KMS-11 (cell line): ENCODE data around the gene KASH5.

ENCODE experiments used
- H2AFZ ChIP-seq: fragments of 200-600 bp; sonication (generic); 2 replicates; pipeline ENCODE4 v1.6.1; 2016; ENCODE audit warnings: antibody characterized with exemption, mixed run types, low read depth
- H3K27ac ChIP-seq: fragments of 200-600 bp; sonication (generic); 2 replicates; pipeline ENCODE4 v1.6.1; 2016; ENCODE audit warnings: mild to moderate bottlenecking, mixed run types
- H3K27me3 ChIP-seq: fragments of 200-600 bp; sonication (generic); 2 replicates; pipeline ENCODE4 v1.6.1; 2017; ENCODE audit warnings: mild to moderate bottlenecking, low read depth, mixed run types, moderate library complexity; ENCODE audit not compliant: insufficient read depth
- H3K36me3 ChIP-seq: fragments of 200-600 bp; sonication (generic); 2 replicates; pipeline ENCODE4 v1.6.1; 2017; ENCODE audit warnings: mild to moderate bottlenecking, mixed run types; ENCODE audit not compliant: insufficient read depth
- H3K4me1 ChIP-seq: fragments of 200-600 bp; sonication (generic); 2 replicates; pipeline ENCODE4 v1.6.1; 2016; ENCODE audit warnings: mild to moderate bottlenecking, low read depth, mixed run types; ENCODE audit not compliant: poor library complexity, severe bottlenecking
- H3K4me2 ChIP-seq: fragments of 200-600 bp; sonication (generic); 2 replicates; pipeline ENCODE4 v1.7.0; 2016; ENCODE audit warnings: mild to moderate bottlenecking, mixed run types
- H3K4me3 ChIP-seq: fragments of 200-600 bp; sonication (generic); IDR thresholded peaks from 2 replicates; pipeline ENCODE4 v1.6.1; 2017; ENCODE audit warnings: low read depth, low read length, mixed read lengths; ENCODE audit not compliant: insufficient read depth
- H3K79me2 ChIP-seq: fragments of 200-600 bp; sonication (generic); 2 replicates; pipeline ENCODE4 v1.6.1; 2016; ENCODE audit warnings: low read depth, mixed run types; ENCODE audit not compliant: insufficient read depth
- H3K9ac ChIP-seq: fragments of 200-600 bp; sonication (generic); 2 replicates; pipeline ENCODE4 v1.6.1; 2016; ENCODE audit warnings: mild to moderate bottlenecking, mixed run types
- H4K20me1 ChIP-seq: fragments of 200-600 bp; sonication (generic); 2 replicates; pipeline ENCODE4 v1.6.1; 2016; ENCODE audit warnings: mild to moderate bottlenecking, mixed run types; ENCODE audit not compliant: insufficient read depth
- TF ChIP-seq, protein P1 (sequence below): fragments of 200-600 bp; sonication (generic); conservative IDR thresholded peaks from 2 replicates; pipeline ENCODE4 v1.6.1; 2017; ENCODE audit warnings: low read depth, mild to moderate bottlenecking, antibody characterized with exemption, low read length, moderate library complexity, mixed read lengths

The KASH5 gene

DNA sequence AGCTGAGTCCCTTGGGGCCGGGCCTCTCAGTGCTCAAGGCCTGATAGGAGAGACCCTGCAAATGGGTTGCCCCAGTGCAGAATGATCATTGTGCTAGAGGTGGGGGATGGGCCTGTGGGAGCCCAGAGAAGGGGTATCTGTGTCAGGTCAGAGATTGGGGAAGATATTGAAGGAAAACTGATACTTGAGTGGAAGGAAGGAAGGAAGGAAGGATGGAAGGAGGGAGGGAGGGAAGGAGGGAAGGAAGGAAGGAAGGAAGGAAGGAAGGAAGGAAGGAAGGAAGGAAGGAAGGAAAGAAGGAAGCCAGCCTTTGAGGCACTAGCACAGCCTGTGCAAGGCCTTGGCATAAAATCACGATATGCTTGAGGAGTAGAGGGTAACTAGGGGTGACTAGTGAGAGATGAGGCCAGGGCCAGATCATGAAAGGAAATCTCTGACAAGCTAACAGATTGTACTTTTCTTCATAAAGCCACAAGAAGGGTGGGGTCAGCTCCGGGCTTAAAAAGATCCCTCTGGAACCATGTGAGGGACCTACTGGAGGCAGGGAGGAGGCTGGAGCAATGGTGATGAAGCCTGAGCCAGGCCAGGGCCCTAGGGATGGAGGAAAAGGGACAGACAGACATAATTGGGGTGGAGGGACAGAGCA, 23.8 kb downstream of the KASH5 start:
- Histone ChIP-seq H3K4me2 (no peak overlapping the region), H3K36me3 (no peaks in the 10 kb centered on the region), H3K4me3 (no peak overlapping the region), H4K20me1 (no peaks in the 10 kb centered on the region), H3K27me3 (peaks cover 81% of the 10 kb centered on the region), H3K4me1 (peaks cover 11% of the 10 kb centered on the region), H3K9ac (no peak overlapping the region), H3K79me2 (no peaks in the 10 kb centered on the region), H2AFZ (no peak overlapping the region), H3K27ac (no peak overlapping the region)
- TF ChIP-seq, protein P1, sequence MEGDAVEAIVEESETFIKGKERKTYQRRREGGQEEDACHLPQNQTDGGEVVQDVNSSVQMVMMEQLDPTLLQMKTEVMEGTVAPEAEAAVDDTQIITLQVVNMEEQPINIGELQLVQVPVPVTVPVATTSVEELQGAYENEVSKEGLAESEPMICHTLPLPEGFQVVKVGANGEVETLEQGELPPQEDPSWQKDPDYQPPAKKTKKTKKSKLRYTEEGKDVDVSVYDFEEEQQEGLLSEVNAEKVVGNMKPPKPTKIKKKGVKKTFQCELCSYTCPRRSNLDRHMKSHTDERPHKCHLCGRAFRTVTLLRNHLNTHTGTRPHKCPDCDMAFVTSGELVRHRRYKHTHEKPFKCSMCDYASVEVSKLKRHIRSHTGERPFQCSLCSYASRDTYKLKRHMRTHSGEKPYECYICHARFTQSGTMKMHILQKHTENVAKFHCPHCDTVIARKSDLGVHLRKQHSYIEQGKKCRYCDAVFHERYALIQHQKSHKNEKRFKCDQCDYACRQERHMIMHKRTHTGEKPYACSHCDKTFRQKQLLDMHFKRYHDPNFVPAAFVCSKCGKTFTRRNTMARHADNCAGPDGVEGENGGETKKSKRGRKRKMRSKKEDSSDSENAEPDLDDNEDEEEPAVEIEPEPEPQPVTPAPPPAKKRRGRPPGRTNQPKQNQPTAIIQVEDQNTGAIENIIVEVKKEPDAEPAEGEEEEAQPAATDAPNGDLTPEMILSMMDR, result no peak

GRCh38 chr19:49413348-49413747, 25.3 kb downstream of the KASH5 start:
- H3K4me2 ChIP-seq, result no peak overlapping the region
- TF ChIP-seq, protein P1, result no peak
- H3K9ac ChIP-seq, result no peak overlapping the region
- H3K36me3 ChIP-seq, result no peaks in the 10 kb centered on the region
- peaks cover 11% of the 10 kb centered on the region for H3K4me1 ChIP-seq
- H4K20me1 ChIP-seq, result no peaks in the 10 kb centered on the region
- H3K79me2 ChIP-seq, result no peaks in the 10 kb centered on the region
- no peak overlapping the region for H3K27ac ChIP-seq
- H2AFZ ChIP-seq, result no peak overlapping the region
- peaks cover 84% of the 10 kb centered on the region for H3K27me3 ChIP-seq
- H3K4me3 ChIP-seq, result no peak overlapping the region

DNA sequence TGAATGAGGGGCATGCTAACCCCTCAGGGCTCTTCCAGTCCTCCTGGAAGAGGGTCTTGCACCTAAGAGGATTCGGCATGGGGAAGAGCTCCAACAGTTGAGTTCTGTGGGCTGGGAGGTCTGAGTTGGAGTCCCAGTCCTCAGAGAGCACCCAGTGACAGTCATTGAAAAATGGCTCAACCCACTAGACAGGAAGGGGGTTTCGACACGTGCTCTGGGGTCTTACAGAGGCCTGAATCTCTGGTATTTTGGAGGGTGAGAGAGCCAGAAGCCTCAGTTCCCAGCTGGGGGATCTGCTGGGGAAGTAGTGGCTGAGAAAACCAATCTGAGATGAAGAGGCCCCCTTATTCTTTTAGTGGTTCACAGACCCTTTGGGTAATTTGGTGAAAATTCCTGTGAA, 26.2 kb downstream of the KASH5 start:
- Histone ChIP-seq H3K4me3 (no peak overlapping the region), H3K79me2 (no peaks in the 10 kb centered on the region), H3K4me2 (no peak overlapping the region), H2AFZ (no peak overlapping the region), H3K27ac (no peak overlapping the region), H4K20me1 (no peaks in the 10 kb centered on the region), H3K4me1 (peaks cover 10% of the 10 kb centered on the region), H3K27me3 (peaks cover 89% of the 10 kb centered on the region), H3K9ac (no peak overlapping the region), H3K36me3 (no peaks in the 10 kb centered on the region)
- TF ChIP-seq, protein P1, result no peak

DNA sequence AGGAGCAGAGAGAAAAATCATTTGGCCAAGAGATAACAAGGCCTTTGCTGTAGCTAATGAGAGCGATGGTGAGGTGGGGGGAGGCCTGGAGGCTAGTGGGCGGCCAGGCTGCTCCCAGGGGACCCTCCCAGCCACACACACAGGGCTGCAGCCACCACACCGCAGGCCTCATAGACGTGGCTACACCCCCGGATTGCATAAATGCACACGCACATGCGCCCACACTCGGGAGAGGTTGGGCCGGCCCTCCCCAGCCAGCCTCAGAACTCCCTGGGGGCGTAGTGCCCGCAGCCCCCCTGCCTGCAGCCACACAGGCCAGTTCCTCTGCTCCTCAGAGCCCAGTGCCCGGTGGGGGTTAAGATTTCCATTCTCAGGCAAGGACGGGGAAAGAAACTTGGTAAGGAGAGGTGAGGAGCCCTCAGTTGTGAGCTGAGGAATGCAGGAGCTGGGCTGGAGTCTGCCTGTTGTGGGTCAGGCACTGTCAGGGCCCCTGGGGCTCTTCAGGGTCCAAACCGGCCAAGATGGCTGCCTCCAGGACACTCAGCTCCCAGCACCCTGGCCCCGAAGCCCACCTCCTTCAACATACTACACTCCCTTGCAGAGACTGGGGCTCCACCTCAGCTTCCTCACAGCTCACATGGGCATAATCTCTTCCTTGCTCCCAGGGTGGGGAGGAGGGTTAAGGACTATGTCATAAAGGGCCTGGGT, 27.2 kb downstream of the KASH5 start:
- no peak overlapping the region for H3K4me2 ChIP-seq
- TF ChIP-seq, protein P1, result no peak
- peaks cover 90% of the 10 kb centered on the region for H3K27me3 ChIP-seq
- no peak overlapping the region for H3K9ac ChIP-seq
- H2AFZ ChIP-seq, result no peak overlapping the region
- no peak overlapping the region for H3K27ac ChIP-seq
- peaks cover under 1% of the 10 kb centered on the region for H3K4me1 ChIP-seq
- H3K4me3 ChIP-seq, result no peak overlapping the region
- no peaks in the 10 kb centered on the region for H4K20me1 ChIP-seq
- no peaks in the 10 kb centered on the region for H3K79me2 ChIP-seq
- H3K36me3 ChIP-seq, result no peaks in the 10 kb centered on the region
